HEK293T (cell line): Measurements from ENCODE around the gene DLST.

Source experiments
- BHLHE40 ChIP-seq: fragments of 450-650 bp; IDR thresholded peaks from 2 replicates; pipeline ENCODE4 v1.6.1; 2016; ENCODE audit warnings: mild to moderate bottlenecking, moderate library complexity, borderline replicate concordance
- CTBP1 ChIP-seq: fragments of 450-650 bp; IDR thresholded peaks from 2 replicates; pipeline ENCODE4 v1.6.1; 2016; ENCODE audit warnings: borderline replicate concordance
- ELF4 ChIP-seq: fragments of 450-650 bp; IDR thresholded peaks from 2 replicates; pipeline ENCODE4 v1.6.1; 2017; ENCODE audit warnings: antibody characterized with exemption
- FOXA1 ChIP-seq: fragments of 450-650 bp; IDR thresholded peaks from 2 replicates; pipeline ENCODE4 v1.6.1; 2016; ENCODE audit warnings: mild to moderate bottlenecking
- FOXK2 ChIP-seq: fragments of 450-650 bp; IDR thresholded peaks from 2 replicates; pipeline ENCODE4 v1.6.1; 2016; ENCODE audit warnings: mild to moderate bottlenecking
- FOXM1 ChIP-seq: fragments of 450-650 bp; IDR thresholded peaks from 2 replicates; pipeline ENCODE4 v1.6.1; 2017; ENCODE audit warnings: mild to moderate bottlenecking, borderline replicate concordance
- HDGF ChIP-seq: fragments of 450-650 bp; IDR thresholded peaks from 2 replicates; pipeline ENCODE4 v1.6.1; 2017; ENCODE audit warnings: antibody characterized with exemption, borderline replicate concordance
- SP1 ChIP-seq: fragments of 450-650 bp; IDR thresholded peaks from 2 replicates; pipeline ENCODE4 v1.6.1; 2017
- SUZ12 ChIP-seq: fragments of 450-650 bp; IDR thresholded peaks from 2 replicates; pipeline ENCODE4 v1.6.1; 2016; ENCODE audit warnings: mild to moderate bottlenecking
- TARDBP ChIP-seq: fragments of 450-650 bp; IDR thresholded peaks from 2 replicates; pipeline ENCODE4 v1.6.1; 2016
- ZNF384 ChIP-seq: fragments of 450-650 bp; IDR thresholded peaks from 2 replicates; pipeline ENCODE4 v1.6.1; 2016
- TF ChIP-seq, protein P1 (sequence below): fragments of 450-650 bp; IDR thresholded peaks from 2 replicates; pipeline ENCODE4 v1.6.1; 2016

DNA sequence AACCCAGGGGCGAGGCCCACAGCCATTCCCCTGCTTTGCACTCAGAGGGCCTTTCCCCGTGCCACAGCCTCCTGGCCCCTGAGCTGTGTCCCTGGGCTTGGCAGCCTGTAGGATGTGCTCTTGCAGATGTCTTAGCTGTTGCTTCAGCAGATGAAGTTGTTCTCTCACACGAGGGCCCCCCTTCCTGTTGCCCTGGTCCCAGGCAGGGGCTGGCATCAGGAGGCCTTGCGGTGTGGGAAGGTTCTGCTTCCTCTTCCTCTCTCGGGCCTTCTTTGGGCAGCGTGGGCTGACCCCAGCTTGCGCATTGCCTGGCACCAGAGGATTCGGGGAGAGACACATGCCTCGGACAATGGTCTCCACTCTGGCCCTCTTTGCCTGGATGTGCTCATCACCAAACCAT lies 18.4 kb upstream of the DLST start:
- TF ChIP-seq ZNF384 (no peak), CTBP1 (no peak), SP1 (no peak), BHLHE40 (no peak), ELF4 (no peak), FOXK2 (no peak), FOXM1 (no peak), HDGF (no peak), SUZ12 (no peak), TARDBP (no peak), FOXA1 (no peak)
- TF ChIP-seq, protein P1, sequence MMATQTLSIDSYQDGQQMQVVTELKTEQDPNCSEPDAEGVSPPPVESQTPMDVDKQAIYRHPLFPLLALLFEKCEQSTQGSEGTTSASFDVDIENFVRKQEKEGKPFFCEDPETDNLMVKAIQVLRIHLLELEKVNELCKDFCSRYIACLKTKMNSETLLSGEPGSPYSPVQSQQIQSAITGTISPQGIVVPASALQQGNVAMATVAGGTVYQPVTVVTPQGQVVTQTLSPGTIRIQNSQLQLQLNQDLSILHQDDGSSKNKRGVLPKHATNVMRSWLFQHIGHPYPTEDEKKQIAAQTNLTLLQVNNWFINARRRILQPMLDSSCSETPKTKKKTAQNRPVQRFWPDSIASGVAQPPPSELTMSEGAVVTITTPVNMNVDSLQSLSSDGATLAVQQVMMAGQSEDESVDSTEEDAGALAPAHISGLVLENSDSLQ: no peak
